Mucosa of stomach (tissue), 1 donor: Measurements from ENCODE around the gene WNT3A.

Experiments
- H3K27me3 ChIP-seq: one replicate; pipeline ENCODE4 v1.7.0; 2013; ENCODE audit warnings: mild to moderate bottlenecking, low read length; ENCODE audit not compliant: control insufficient read depth, insufficient read depth
- H3K36me3 ChIP-seq: one replicate; pipeline ENCODE4 v1.7.0; 2013; ENCODE audit warnings: low read length; ENCODE audit not compliant: control insufficient read depth, insufficient read depth
- H3K4me1 ChIP-seq: one replicate; pipeline ENCODE4 v1.7.0; 2013; ENCODE audit warnings: mild to moderate bottlenecking, low read length; ENCODE audit not compliant: control insufficient read depth, insufficient read depth
- H3K4me3 ChIP-seq: one replicate; pipeline ENCODE4 v1.7.0; 2013; ENCODE audit warnings: low read length
- H3K9ac ChIP-seq: one replicate; pipeline ENCODE4 v1.7.0; 2013; ENCODE audit warnings: mild to moderate bottlenecking, low read length, moderate library complexity
- H3K9me3 ChIP-seq: one replicate; pipeline ENCODE4 v1.7.0; 2013; ENCODE audit warnings: mild to moderate bottlenecking, low read length, moderate library complexity; ENCODE audit not compliant: control insufficient read depth
- donor health status: Pancreatic carcinoma.

The WNT3A gene

GRCh38 chr1:228009828-228010775 lies 3.3 kb downstream of the WNT3A start:
- H3K4me1 ChIP-seq: peaks cover 6% of the 10 kb centered on the region
- no peak overlapping the region for H3K9ac ChIP-seq
- no peaks in the 10 kb centered on the region for H3K9me3 ChIP-seq
- no peaks in the 10 kb centered on the region for H3K36me3 ChIP-seq
- peaks cover 58% of the 10 kb centered on the region for H3K27me3 ChIP-seq
- no peak overlapping the region for H3K4me3 ChIP-seq

- H3K36me3 ChIP-seq: no peaks in the 10 kb centered on the region
- H3K4me1 ChIP-seq: peaks cover 6% of the 10 kb centered on the region
- H3K9me3 ChIP-seq: no peaks in the 10 kb centered on the region
- peaks cover 49% of the 10 kb centered on the region for H3K27me3 ChIP-seq
- no peak overlapping the region for H3K9ac ChIP-seq
- H3K4me3 ChIP-seq: no peak overlapping the region
Observed at GRCh38 chr1:228010921-228011320, 4.1 kb downstream of the WNT3A start.

GRCh38 chr1:228011721-228012311 lies 5.0 kb downstream of the WNT3A start:
- Histone ChIP-seq H3K9ac (no peak overlapping the region), H3K36me3 (no peaks in the 10 kb centered on the region), H3K4me3 (no peak overlapping the region), H3K27me3 (peaks cover 43% of the 10 kb centered on the region), H3K4me1 (peaks cover 6% of the 10 kb centered on the region), H3K9me3 (no peaks in the 10 kb centered on the region)

GRCh38 chr1:228012555-228012954 lies 5.8 kb downstream of the WNT3A start:
- Histone ChIP-seq H3K9me3 (no peaks in the 10 kb centered on the region), H3K27me3 (peaks cover 37% of the 10 kb centered on the region), H3K36me3 (no peaks in the 10 kb centered on the region), H3K4me3 (no peak overlapping the region), H3K4me1 (peaks cover 1% of the 10 kb centered on the region), H3K9ac (no peak overlapping the region)

- no peak overlapping the region for H3K9ac ChIP-seq
- H3K27me3 ChIP-seq: peaks cover 29% of the 10 kb centered on the region
- H3K9me3 ChIP-seq: no peaks in the 10 kb centered on the region
- no peak overlapping the region for H3K4me3 ChIP-seq
- H3K36me3 ChIP-seq: no peaks in the 10 kb centered on the region
- H3K4me1 ChIP-seq: no peaks in the 10 kb centered on the region
Observed at GRCh38 chr1:228013131-228013934, 6.5 kb downstream of the WNT3A start.

- no peaks in the 10 kb centered on the region for H3K4me1 ChIP-seq
- no peak overlapping the region for H3K9ac ChIP-seq
- H3K9me3 ChIP-seq: no peaks in the 10 kb centered on the region
- peaks cover 20% of the 10 kb centered on the region for H3K27me3 ChIP-seq
- no peaks in the 10 kb centered on the region for H3K36me3 ChIP-seq
- no peak overlapping the region for H3K4me3 ChIP-seq
Observed at GRCh38 chr1:228013935-228014930, 7.4 kb downstream of the WNT3A start.

- Histone ChIP-seq H3K27me3 (peaks cover 8% of the 10 kb centered on the region), H3K4me3 (no peak overlapping the region)
Observed at GRCh38 chr1:228015276-228016180, 8.7 kb downstream of the WNT3A start.

GRCh38 chr1:228016181-228016510 lies 9.3 kb downstream of the WNT3A start:
- H3K36me3 ChIP-seq: no peaks in the 10 kb centered on the region
- peaks cover 5% of the 10 kb centered on the region for H3K27me3 ChIP-seq
- H3K9ac ChIP-seq: no peak overlapping the region
- no peak overlapping the region for H3K4me3 ChIP-seq
- H3K9me3 ChIP-seq: no peaks in the 10 kb centered on the region
- H3K4me1 ChIP-seq: no peaks in the 10 kb centered on the region

More at GRCh38 chr1:228015276-228016180, 8.7 kb downstream of the WNT3A start:
- Histone ChIP-seq H3K9ac (no peak overlapping the region), H3K9me3 (no peaks in the 10 kb centered on the region), H3K36me3 (no peaks in the 10 kb centered on the region), H3K4me1 (no peaks in the 10 kb centered on the region)

- Histone ChIP-seq H3K36me3 (no peaks in the 10 kb centered on the region), H3K4me3 (no peak overlapping the region), H3K4me1 (no peaks in the 10 kb centered on the region), H3K9ac (no peak overlapping the region), H3K27me3 (no peaks in the 10 kb centered on the region), H3K9me3 (no peaks in the 10 kb centered on the region)
Observed at GRCh38 chr1:228016653-228017355, 10.0 kb downstream of the WNT3A start.

GRCh38 chr1:228017356-228018124 lies 10.7 kb downstream of the WNT3A start:
- no peaks in the 10 kb centered on the region for H3K27me3 ChIP-seq
- no peak overlapping the region for H3K4me3 ChIP-seq
- no peaks in the 10 kb centered on the region for H3K4me1 ChIP-seq
- H3K9me3 ChIP-seq: no peaks in the 10 kb centered on the region
- no peaks in the 10 kb centered on the region for H3K36me3 ChIP-seq
- no peak overlapping the region for H3K9ac ChIP-seq
